Measurements from ENCODE around the gene CRYBA4.

DNA sequence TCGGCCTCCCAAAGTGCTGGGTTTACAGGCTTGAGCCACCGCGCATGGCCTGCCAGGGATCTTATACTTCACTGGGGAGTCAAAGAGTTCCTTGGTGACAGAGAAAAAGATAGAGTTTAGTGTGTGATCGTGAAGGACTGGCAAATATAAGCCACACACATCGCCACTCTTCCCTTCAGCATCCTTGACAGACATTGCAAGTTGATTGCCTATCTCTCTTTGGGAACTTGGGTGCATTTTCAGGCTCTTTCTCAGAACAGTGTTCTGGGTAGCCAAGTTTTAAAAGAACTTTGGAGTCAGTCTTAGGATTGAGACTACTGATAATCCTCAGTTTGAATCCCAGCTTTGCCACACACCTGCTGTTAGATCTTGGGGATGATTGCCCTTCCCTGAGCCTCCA is 55.5 kb downstream of the CRYBA4 start:
- no peak for TF ChIP-seq POLR2A (IDR thresholded peaks at IDR 0.05)
- TF ChIP-seq, protein P1, sequence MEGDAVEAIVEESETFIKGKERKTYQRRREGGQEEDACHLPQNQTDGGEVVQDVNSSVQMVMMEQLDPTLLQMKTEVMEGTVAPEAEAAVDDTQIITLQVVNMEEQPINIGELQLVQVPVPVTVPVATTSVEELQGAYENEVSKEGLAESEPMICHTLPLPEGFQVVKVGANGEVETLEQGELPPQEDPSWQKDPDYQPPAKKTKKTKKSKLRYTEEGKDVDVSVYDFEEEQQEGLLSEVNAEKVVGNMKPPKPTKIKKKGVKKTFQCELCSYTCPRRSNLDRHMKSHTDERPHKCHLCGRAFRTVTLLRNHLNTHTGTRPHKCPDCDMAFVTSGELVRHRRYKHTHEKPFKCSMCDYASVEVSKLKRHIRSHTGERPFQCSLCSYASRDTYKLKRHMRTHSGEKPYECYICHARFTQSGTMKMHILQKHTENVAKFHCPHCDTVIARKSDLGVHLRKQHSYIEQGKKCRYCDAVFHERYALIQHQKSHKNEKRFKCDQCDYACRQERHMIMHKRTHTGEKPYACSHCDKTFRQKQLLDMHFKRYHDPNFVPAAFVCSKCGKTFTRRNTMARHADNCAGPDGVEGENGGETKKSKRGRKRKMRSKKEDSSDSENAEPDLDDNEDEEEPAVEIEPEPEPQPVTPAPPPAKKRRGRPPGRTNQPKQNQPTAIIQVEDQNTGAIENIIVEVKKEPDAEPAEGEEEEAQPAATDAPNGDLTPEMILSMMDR (IDR thresholded peaks at IDR 0.05): no peak
